Lower leg skin (tissue), 3 donors: ENCODE data around the gene GPR39.

Experiments used
- CTCF ChIP-seq, 3 donors: fragments of 450-650 bp; IDR thresholded peaks; one replicate each; pipeline ENCODE4 v1.5.1; 2016; ENCODE audit warnings: antibody characterized with exemption in 3 of 3, mild to moderate bottlenecking in 3 of 3, moderate library complexity in 2 of 3
- POLR2A ChIP-seq, 2 donors: fragments of 450-650 bp; IDR thresholded peaks; one replicate each; pipeline ENCODE4 v1.6.1; 2016 to 2017; ENCODE audit warnings: antibody characterized with exemption in 2 of 2, mild to moderate bottlenecking in 1 of 2, moderate library complexity in 1 of 2

GRCh38 chr2:132484144-132484543 is 67.5 kb downstream of the GPR39 start:
- TF ChIP-seq CTCF (IDR thresholded peaks at IDR 0.05), result no peak
- no peak for TF ChIP-seq POLR2A (IDR thresholded peaks at IDR 0.05)
